GM12872 (cell line): Measurements from ENCODE around the gene MMS19.
A peak's percentile ranks its signal among the peaks of the same experiment; 100 is the strongest.

Experiments used
- CTCF ChIP-seq: IDR thresholded peaks from 3 replicates; pipeline ENCODE4 v1.5.1; 2011; ENCODE audit warnings: low read depth, mild to moderate bottlenecking, low read length, moderate library complexity; ENCODE audit not compliant: insufficient read depth

The MMS19 gene

GRCh38 chr10:97454330-97455036 lies 43.7 kb downstream of the MMS19 start:
- TF ChIP-seq CTCF: no peak

GRCh38 chr10:97452352-97452751 lies 45.9 kb downstream of the MMS19 start:
- no peak for TF ChIP-seq CTCF

GRCh38 chr10:97451605-97452004 lies 46.6 kb downstream of the MMS19 start:
- no peak for TF ChIP-seq CTCF

GRCh38 chr10:97450828-97451227 lies 47.4 kb downstream of the MMS19 start:
- TF ChIP-seq CTCF: no peak

GRCh38 chr10:97445722-97446639 lies 52.2 kb downstream of the MMS19 start, which contains the start of the genes EXOSC1 and ZDHHC16:
TSS of gene EXOSC1 (minus strand) at chr10:97446006. CDS start at chr10:97445985, 21 bp downstream.
TSS of gene ZDHHC16 (plus strand) at chr10:97446175. CDS start at chr10:97451676, 5,501 bp downstream.
- TF ChIP-seq CTCF: 0 out of 3 replicates have a peak, but pooled peaks have one; percentile 11

GRCh38 chr10:97445357-97445721 lies 52.9 kb downstream of the MMS19 start:
- no peak for TF ChIP-seq CTCF

- no peak for TF ChIP-seq CTCF
These were observed 54.0 kb downstream of the MMS19 start for GRCh38 chr10:97444212-97444611.
